ENCODE data around the gene DBN1. TPM values are rescaled to one million over a fixed set of nuclear protein-coding genes. Genes with fewer than 3 reads are reported as not detected.

DBN1 gene
- total and polyA plus RNA-seq, 2 experiments from 2014 or later = 163 to 257 TPM

- Histone ChIP-seq H3K36me3 (ENCODE audit: low read depth) (peaks cover 20% of the 10 kb centered on the region), H3K4me1 (ENCODE audit: insufficient read depth) (peaks cover 14% of the 10 kb centered on the region), H4K20me1 (ENCODE audit: insufficient read depth) (no peaks in the 10 kb centered on the region; the same call in 1 of the 2 replicates), H3K4me3 (no peak overlapping the region), H2AFZ (no peak overlapping the region), H3K9me3 (ENCODE audit: low read depth) (no peaks in the 10 kb centered on the region), H3K79me2 (ENCODE audit: insufficient read depth) (peaks cover 55% of the 10 kb centered on the region), H3K27me3 (replicated peaks; ENCODE audit: insufficient read depth) (no peaks in the 10 kb centered on the region), H3K4me2 (ENCODE audit: unreplicated experiment) (no peak overlapping the region), H3F3A (ENCODE audit: insufficient read depth) (peaks cover 28% of the 10 kb centered on the region), H3K9me2 (ENCODE audit: insufficient read depth) (no peaks in the 10 kb centered on the region), H3K27ac (no peak overlapping the region), H3K9ac (no peak overlapping the region)
- in situ Hi-C loops (cut with MboI) = no loop called here
- 98% methylated on average over 11 of the region's 11 CpGs for WGBS, 2 experiments (ENCODE audit: low coverage in 1 of 2, low lambda C conversion rate in 2 of 2, missing lambda C conversion rate in 2 of 2)
- no peak for DNase-seq
- TF ChIP-seq EZH2 (IDR thresholded peaks at IDR 0.05; ENCODE audit: insufficient read depth, poor library complexity, severe bottlenecking) = no peak
- no peak for TF ChIP-seq EZH2phosphoT487 (IDR thresholded peaks at IDR 0.05; ENCODE audit: insufficient read depth, low read depth)
Observed at GRCh38 chr5:177465044-177465443, 8.4 kb downstream of the DBN1 start.

DNA sequence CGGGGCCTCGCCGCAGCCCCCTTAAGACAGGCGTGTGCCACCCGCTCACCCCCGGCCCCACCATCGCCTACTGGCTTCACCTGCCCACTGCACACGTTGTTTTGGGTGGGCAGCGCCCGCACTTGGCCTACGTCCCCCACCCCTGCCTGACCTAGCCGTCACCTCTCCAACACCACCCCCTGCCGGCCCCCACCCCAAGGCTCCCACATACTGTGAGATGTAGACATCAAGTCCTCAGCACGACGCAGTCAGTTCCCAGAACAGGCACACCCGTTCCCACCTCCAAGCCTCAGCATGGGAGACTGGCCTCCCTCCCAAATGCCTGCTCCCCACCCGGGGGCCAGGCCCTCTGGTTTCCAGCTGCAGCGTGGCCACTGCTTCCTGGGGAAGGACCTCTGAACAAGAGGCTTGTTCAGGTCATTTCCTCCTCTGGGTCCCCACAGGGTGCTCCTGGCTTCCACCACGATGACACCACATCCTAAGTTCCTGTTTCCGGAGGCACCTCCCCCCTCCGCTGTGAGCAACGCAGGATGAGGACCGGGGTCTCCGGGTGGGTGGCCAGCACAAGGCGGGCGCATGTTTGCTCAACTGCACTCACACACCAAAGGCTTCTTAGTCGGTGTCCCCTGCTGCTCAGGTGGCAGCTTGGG is 11.3 kb downstream of the DBN1 start:
- Histone ChIP-seq H3K79me2 (ENCODE audit: insufficient read depth) (peaks cover 34% of the 10 kb centered on the region), H4K20me1 (ENCODE audit: insufficient read depth) (0 out of 2 replicates have a peak, but pooled peaks cover 7% of the 10 kb centered on the region), H3K36me3 (ENCODE audit: low read depth) (peaks cover 22% of the 10 kb centered on the region), H2AFZ (no peak overlapping the region), H3F3A (ENCODE audit: insufficient read depth) (peaks cover 29% of the 10 kb centered on the region), H3K27me3 (replicated peaks; ENCODE audit: insufficient read depth) (no peaks in the 10 kb centered on the region), H3K4me2 (ENCODE audit: unreplicated experiment) (no peak overlapping the region), H3K27ac (no peak overlapping the region), H3K4me3 (no peak overlapping the region), H3K9ac (no peak overlapping the region), H3K9me2 (ENCODE audit: insufficient read depth) (no peaks in the 10 kb centered on the region), H3K9me3 (ENCODE audit: low read depth) (no peaks in the 10 kb centered on the region), H3K4me1 (ENCODE audit: insufficient read depth) (no peaks in the 10 kb centered on the region)
- no peak for DNase-seq
- 81 to 86% methylated on average over 21 to 27 of the region's 27 CpGs for WGBS, 2 experiments (ENCODE audit: low coverage in 1 of 2, low lambda C conversion rate in 2 of 2, missing lambda C conversion rate in 2 of 2)
- TF ChIP-seq EZH2phosphoT487 (IDR thresholded peaks at IDR 0.05; ENCODE audit: insufficient read depth, low read depth) (no peak), EZH2 (IDR thresholded peaks at IDR 0.05; ENCODE audit: insufficient read depth, poor library complexity, severe bottlenecking) (no peak)
- in situ Hi-C loops (cut with MboI) = no loop called here

DNA sequence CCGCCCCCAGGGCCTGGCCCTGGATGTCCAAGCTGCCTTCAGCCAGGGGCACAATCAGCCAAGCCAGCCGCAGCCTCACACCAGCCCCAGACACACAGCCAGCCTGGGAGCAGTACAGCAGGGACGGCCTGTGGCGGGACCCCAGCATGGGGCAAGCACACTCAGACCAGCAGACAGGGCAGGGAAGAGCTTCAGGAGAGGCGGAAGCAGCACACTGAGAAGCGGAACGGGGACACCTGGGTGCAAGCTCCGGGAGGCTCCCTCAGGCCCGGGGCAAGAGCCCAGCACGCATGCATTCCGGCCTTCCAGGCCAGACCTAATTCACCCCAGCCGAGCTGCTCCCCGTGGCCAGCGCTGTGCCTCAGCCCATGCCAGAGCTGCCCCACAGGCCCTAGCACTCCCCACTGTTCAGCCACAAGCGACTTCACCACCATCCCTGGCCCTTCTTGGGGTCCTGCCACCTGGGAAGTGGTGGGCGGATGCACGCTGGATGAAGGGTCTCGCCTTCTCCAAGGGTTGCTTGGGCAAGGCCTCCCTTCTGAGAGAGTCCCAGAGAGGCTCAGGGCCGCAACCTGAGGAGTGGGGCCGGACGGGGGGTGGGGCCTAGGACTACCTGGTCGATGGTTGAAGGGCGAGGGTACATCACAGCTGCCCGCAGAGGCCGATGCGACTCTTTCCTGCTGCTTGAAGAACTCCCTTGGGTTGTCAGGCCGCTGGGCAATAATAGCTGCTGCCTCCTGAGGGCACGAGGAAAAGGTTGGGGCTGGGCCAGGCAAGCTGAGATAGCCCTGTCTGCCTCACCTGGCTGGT is 13.4 kb downstream of the DBN1 start:
- no peak overlapping the region for H3K27ac ChIP-seq
- H3K4me2 ChIP-seq (ENCODE audit: unreplicated experiment) = no peak overlapping the region
- 0 out of 2 replicates have a peak, but pooled peaks cover 13% of the 10 kb centered on the region for H4K20me1 ChIP-seq (ENCODE audit: insufficient read depth)
- no peak for DNase-seq
- in situ Hi-C loops (cut with MboI) = loop anchor here (10.0 kb wide), 1 partner anchor 65 kb away; no protein-coding TSS in a partner anchor
- 0 out of 2 replicates have a peak, but pooled peaks cover 10% of the 10 kb centered on the region for H3K4me1 ChIP-seq (ENCODE audit: insufficient read depth)
- H3K9me2 ChIP-seq (ENCODE audit: insufficient read depth) = no peaks in the 10 kb centered on the region
- no peak for TF ChIP-seq EZH2phosphoT487 (IDR thresholded peaks at IDR 0.05; ENCODE audit: insufficient read depth, low read depth)
- TF ChIP-seq EZH2 (IDR thresholded peaks at IDR 0.05; ENCODE audit: insufficient read depth, poor library complexity, severe bottlenecking) = no peak
- H3F3A ChIP-seq (ENCODE audit: insufficient read depth) = peaks cover 35% of the 10 kb centered on the region
- H3K36me3 ChIP-seq (ENCODE audit: low read depth) = peaks cover 22% of the 10 kb centered on the region
- H3K79me2 ChIP-seq (ENCODE audit: insufficient read depth) = peaks cover 24% of the 10 kb centered on the region
- no peaks in the 10 kb centered on the region for H3K9me3 ChIP-seq (ENCODE audit: low read depth)
- 90 to 96% methylated on average over 25 to 28 of the region's 28 CpGs for WGBS, 2 experiments (ENCODE audit: low coverage in 1 of 2, low lambda C conversion rate in 2 of 2, missing lambda C conversion rate in 2 of 2)
- H3K27me3 ChIP-seq (replicated peaks; ENCODE audit: insufficient read depth) = no peaks in the 10 kb centered on the region
- no peak overlapping the region for H2AFZ ChIP-seq
- no peak overlapping the region for H3K4me3 ChIP-seq
- no peak overlapping the region for H3K9ac ChIP-seq

- H3K4me1 ChIP-seq (ENCODE audit: insufficient read depth) = 0 out of 2 replicates have a peak, but pooled peaks cover 10% of the 10 kb centered on the region
- no peak overlapping the region for H3K27ac ChIP-seq
- DNase-seq = no peak
- peaks cover 24% of the 10 kb centered on the region for H3K79me2 ChIP-seq (ENCODE audit: insufficient read depth)
- H3F3A ChIP-seq (ENCODE audit: insufficient read depth) = peaks cover 35% of the 10 kb centered on the region
- no peaks in the 10 kb centered on the region for H3K9me2 ChIP-seq (ENCODE audit: insufficient read depth)
- in situ Hi-C loops (cut with MboI) = loop anchor here (10.0 kb wide), 1 partner anchor 65 kb away; no protein-coding TSS in a partner anchor
- WGBS, 2 experiments (ENCODE audit: low coverage in 1 of 2, low lambda C conversion rate in 2 of 2, missing lambda C conversion rate in 2 of 2) = 87% methylated on average over 11 of the region's 11 CpGs; no CpG with 5 or more reads in 1 of the 2 experiments
- H3K9ac ChIP-seq = no peak overlapping the region
- H4K20me1 ChIP-seq (ENCODE audit: insufficient read depth) = 0 out of 2 replicates have a peak, but pooled peaks cover 13% of the 10 kb centered on the region
- peaks cover 19% of the 10 kb centered on the region for H3K36me3 ChIP-seq (ENCODE audit: low read depth)
- no peak overlapping the region for H3K4me3 ChIP-seq
- no peak overlapping the region for H2AFZ ChIP-seq
- H3K27me3 ChIP-seq (replicated peaks; ENCODE audit: insufficient read depth) = no peaks in the 10 kb centered on the region
- no peak overlapping the region for H3K4me2 ChIP-seq (ENCODE audit: unreplicated experiment)
- no peak for TF ChIP-seq EZH2phosphoT487 (IDR thresholded peaks at IDR 0.05; ENCODE audit: insufficient read depth, low read depth)
- H3K9me3 ChIP-seq (ENCODE audit: low read depth) = no peaks in the 10 kb centered on the region
Observed at GRCh38 chr5:177459357-177459756, 14.1 kb downstream of the DBN1 start.

Data from GM23248 (cell line).